Stomach smooth muscle (tissue), 2 donors: Measurements from ENCODE around the gene TMPRSS11E.
"Not testable (repeated sequence)": the region's sequence is repeated elsewhere in the genome, so short reads cannot be mapped to it uniquely, and the experiment has no call there.

ENCODE experiments used
- H3K27ac ChIP-seq: one replicate; pipeline ENCODE4 v1.7.0; 2013; ENCODE audit warnings: mild to moderate bottlenecking, low read length, inconsistent platforms
- H3K27me3 ChIP-seq, 2 donors: one replicate each; pipeline ENCODE4 v1.7.0; 2013; ENCODE audit warnings: low read length in 2 of 2; ENCODE audit not compliant: insufficient read depth in 2 of 2, control insufficient read depth in 1 of 2
- H3K36me3 ChIP-seq, 2 donors: one replicate each; pipeline ENCODE4 v1.7.0; 2013; ENCODE audit warnings: low read length in 2 of 2; ENCODE audit not compliant: control insufficient read depth in 2 of 2, insufficient read depth in 2 of 2
- H3K4me1 ChIP-seq: one replicate; pipeline ENCODE4 v1.7.0; 2013; ENCODE audit warnings: low read length; ENCODE audit not compliant: control insufficient read depth, insufficient read depth
- H3K4me3 ChIP-seq, 2 donors: one replicate each; pipeline ENCODE4 v1.7.0; 2013; ENCODE audit warnings: low read length in 2 of 2
- H3K9ac ChIP-seq, 2 donors: one replicate each; pipeline ENCODE4 v1.7.0; 2013; ENCODE audit warnings: low read length in 2 of 2, mild to moderate bottlenecking in 1 of 2
- H3K9me3 ChIP-seq, 2 donors: one replicate each; pipeline ENCODE4 v1.7.0; 2013; ENCODE audit warnings: low read length in 2 of 2; ENCODE audit not compliant: control insufficient read depth in 2 of 2
- donor health status: healthy.
- donor health status: Pancreatic carcinoma.

TMPRSS11E gene

GRCh38 chr4:68499021-68499420 is 51.8 kb downstream of the TMPRSS11E start:
- Histone ChIP-seq H3K27me3 (no peaks in the 10 kb centered on the region), H3K4me3 (no peak overlapping the region), H3K27ac (no peak overlapping the region), H3K36me3 (no peaks in the 10 kb centered on the region), H3K9ac (no peak overlapping the region), H3K4me1 (no peaks in the 10 kb centered on the region), H3K9me3 (no peaks in the 10 kb centered on the region)

DNA sequence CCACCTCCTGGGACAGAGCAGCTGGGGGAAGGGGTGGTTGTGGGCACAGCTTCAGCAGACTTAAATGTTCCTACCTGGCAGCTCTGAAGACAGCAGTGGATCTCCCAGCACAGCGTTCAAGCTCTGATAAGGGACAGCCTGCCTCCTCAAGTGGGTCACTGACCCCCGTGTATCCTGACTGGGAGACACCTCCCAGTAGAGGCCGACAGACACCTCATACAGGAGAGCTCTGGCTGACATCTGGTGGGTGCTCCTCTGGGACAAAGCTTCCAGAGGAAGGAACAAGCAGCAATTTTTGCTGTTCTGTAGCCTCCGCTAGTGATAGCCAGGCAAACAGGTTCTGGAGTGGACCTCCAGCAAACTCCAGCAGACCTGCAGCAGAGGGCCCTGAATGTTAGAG is 56.2 kb downstream of the TMPRSS11E start:
- H3K36me3 ChIP-seq, H3K9ac ChIP-seq, H3K9me3 ChIP-seq, H3K27ac ChIP-seq, H3K27me3 ChIP-seq, H3K4me1 ChIP-seq, H3K4me3 ChIP-seq: not testable (repeated sequence)

- not testable (repeated sequence) for H3K4me3 ChIP-seq, H3K27me3 ChIP-seq, H3K36me3 ChIP-seq, H3K27ac ChIP-seq, H3K9me3 ChIP-seq, H3K9ac ChIP-seq, H3K4me1 ChIP-seq
Observed at GRCh38 chr4:68504836-68505235, 57.6 kb downstream of the TMPRSS11E start.

GRCh38 chr4:68505452-68505851 is 58.2 kb downstream of the TMPRSS11E start:
- not testable (repeated sequence) for H3K4me3 ChIP-seq, H3K9me3 ChIP-seq, H3K27ac ChIP-seq, H3K27me3 ChIP-seq, H3K4me1 ChIP-seq, H3K36me3 ChIP-seq, H3K9ac ChIP-seq

DNA sequence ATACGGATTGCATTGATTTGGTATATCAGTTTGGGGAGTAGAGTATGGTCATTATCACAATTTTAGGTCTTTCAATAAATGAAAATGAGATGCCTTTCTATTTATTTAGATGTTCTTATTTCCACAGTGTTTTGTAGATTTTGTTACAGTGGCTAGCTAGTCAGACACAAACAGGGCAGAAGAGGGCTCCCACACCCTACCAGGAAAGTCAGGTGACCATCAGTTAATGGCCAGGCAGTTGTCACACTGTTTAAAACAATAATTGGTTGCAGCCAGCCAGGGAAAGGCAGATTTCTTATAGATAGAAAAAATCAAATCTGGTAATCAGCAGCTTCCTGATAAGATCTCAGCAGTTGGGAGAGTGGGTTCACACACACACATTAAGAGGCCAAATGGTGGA is 71.6 kb downstream of the TMPRSS11E start:
- H3K9ac ChIP-seq = no peak overlapping the region
- H3K4me3 ChIP-seq = no peak overlapping the region
- no peaks in the 10 kb centered on the region for H3K4me1 ChIP-seq
- no peaks in the 10 kb centered on the region for H3K9me3 ChIP-seq
- H3K27me3 ChIP-seq = no peaks in the 10 kb centered on the region
- no peak overlapping the region for H3K27ac ChIP-seq
- H3K36me3 ChIP-seq = no peaks in the 10 kb centered on the region

GRCh38 chr4:68520985-68521384 is 73.7 kb downstream of the TMPRSS11E start:
- Histone ChIP-seq H3K36me3 (no peaks in the 10 kb centered on the region), H3K27me3 (no peaks in the 10 kb centered on the region), H3K4me1 (no peaks in the 10 kb centered on the region), H3K9ac (no peak overlapping the region), H3K9me3 (no peaks in the 10 kb centered on the region), H3K4me3 (no peak overlapping the region), H3K27ac (no peak overlapping the region)

DNA sequence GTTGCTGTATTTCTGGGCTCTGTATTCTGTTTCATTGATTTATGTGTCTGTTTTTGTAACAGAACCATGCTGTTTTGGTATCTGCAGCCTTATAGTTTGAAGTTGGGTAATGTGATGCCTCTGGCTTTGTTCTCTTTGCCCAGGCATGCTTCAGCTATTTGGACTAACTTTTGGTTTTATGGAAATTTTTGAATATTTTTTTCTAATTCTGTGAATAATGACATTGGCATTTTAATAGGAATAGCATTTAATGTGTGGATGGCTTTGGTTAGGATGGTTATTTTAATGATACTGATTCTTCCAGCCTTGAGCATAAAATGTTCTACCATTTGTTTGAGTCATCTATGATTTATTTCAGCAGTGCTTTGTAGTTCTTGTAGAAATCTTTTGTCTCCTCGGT is 75.0 kb downstream of the TMPRSS11E start:
- H3K4me3 ChIP-seq = not testable (repeated sequence)

GRCh38 chr4:68535974-68536373 is 88.7 kb downstream of the TMPRSS11E start:
- H3K4me3 ChIP-seq = no peak overlapping the region
- no peaks in the 10 kb centered on the region for H3K36me3 ChIP-seq
- no peaks in the 10 kb centered on the region for H3K9me3 ChIP-seq
- H3K27me3 ChIP-seq = no peaks in the 10 kb centered on the region
- H3K4me1 ChIP-seq = no peaks in the 10 kb centered on the region
- no peak overlapping the region for H3K9ac ChIP-seq
- H3K27ac ChIP-seq = no peak overlapping the region

More for the DNA sequence above, 75.0 kb downstream of the TMPRSS11E start:
- H3K27ac ChIP-seq, H3K9me3 ChIP-seq, H3K27me3 ChIP-seq, H3K4me1 ChIP-seq, H3K36me3 ChIP-seq, H3K9ac ChIP-seq: not testable (repeated sequence)

DNA sequence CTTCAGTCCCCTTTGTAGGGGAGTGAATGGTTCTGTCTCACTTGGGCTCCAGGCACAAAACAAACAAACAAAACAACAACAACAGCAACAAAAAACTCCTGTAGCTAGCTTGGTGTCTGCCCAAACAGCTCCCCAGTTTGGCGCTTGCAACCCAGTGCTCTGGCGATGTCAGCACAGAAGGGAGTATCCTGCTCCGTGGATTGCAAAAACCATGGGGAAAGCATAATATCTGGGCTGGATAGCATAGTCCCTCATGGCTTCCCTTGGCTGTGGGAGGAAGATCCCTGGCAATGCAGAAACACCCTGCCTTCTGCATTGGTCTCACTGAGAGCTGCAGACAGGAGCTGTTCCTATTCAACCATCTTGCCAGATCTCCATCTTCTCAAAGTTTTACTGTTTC is 89.1 kb downstream of the TMPRSS11E start:
- Histone ChIP-seq H3K27ac (no peak overlapping the region), H3K4me1 (no peaks in the 10 kb centered on the region), H3K9me3 (no peaks in the 10 kb centered on the region), H3K4me3 (no peak overlapping the region), H3K36me3 (no peaks in the 10 kb centered on the region), H3K9ac (no peak overlapping the region), H3K27me3 (no peaks in the 10 kb centered on the region)

DNA sequence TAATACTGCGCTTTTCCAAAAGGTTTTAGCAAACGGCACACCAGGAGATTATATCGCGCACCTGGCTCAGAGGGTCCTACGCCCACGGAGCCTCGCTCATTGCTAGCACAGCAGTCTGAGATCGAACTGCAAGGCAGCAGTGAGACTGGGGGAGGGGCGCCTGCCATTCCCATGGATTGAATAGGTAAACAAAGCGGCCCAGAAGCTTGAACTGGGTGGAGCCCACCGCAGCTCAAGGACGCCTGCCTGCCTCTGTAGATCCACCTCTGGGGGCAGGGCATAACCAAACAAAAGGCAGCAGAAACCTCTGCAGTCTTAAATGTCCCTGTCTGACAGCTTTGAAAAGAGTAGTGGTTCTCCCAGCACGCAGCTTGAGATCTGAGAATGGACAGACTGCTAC is 95.5 kb downstream of the TMPRSS11E start:
- H3K36me3 ChIP-seq, H3K27me3 ChIP-seq, H3K9ac ChIP-seq, H3K4me3 ChIP-seq, H3K27ac ChIP-seq, H3K4me1 ChIP-seq, H3K9me3 ChIP-seq: not testable (repeated sequence)
